Limb (tissue), 2 donors: ENCODE data around the gene AP4B1.

Experiments
- DNase-seq, 2 donors: peaks; one replicate each; pipeline ENCODE4 v3.0.0-alpha.2; 2016; ENCODE audit errors: extremely low spot score in 2 of 2

The AP4B1 gene

DNA sequence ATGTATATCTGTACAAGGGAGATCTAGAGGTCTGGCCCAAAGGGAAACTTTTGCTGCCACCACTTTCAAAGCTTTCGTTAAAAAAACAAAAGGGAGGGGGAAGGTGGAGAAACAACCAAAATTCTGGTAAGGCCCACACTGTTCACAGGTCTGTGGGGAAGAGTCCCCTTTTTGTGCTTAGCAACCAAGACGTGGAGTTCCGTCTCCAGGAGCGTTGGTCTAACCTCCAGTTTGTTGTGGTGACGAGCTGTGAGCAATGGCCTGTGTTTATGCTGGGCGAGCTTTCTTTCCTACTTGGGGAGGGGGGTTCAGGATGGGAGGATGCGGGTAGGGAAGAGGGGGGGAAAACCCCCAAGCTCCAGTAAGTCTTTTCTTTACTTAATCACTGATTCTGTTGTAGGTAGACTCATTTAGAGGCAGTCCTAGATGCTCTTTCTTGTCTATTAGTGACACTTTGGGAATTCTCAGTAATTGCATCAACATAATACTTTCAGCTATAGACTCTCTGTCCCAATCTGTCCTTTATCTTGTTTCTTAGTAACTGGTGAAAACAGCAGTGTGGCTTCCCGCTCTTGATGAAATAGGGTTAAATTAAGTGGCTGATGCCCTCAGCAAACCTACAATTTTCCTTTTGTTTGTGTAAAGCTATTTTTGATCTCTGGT, 26.0 kb upstream of the AP4B1 start:
- DNase-seq: peak; percentile 55 to 58

DNA sequence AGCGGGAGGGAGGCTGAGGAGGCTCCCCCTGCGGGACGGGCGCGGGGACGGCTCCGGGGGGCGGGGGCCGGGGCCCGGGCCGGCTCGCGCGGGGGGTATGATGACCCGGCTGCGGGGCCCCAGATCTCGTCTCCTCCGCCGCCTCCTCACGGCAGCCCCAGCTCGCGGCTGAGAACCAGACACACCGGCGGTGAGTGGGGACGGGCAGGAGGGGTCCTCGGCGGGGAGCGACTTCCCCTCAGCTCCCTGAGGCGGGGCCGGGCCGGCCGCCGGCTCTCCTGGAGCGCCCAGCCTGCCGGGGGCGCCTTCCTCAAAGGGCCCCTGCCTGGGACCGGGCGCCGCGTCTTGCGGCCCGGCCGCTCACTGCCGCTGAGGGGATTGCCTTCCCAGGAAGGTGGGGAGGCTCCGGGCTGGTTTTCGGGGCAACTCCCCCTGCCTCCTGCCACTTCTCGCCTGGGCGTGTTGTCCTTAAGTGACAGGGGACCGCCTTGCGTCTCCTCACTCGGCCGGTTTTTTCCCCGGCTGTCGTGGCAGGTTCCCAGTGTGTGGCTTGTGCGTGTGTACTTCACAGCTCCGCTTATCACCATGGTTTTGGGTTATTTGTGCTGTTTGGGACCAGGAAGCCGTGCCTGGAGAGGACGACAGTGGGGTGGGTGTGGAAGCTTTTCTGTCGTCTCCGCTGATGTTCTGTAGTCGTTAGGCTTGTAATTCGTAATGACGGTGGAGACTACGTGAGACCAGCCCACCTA, 25.3 kb upstream of the AP4B1 start:
- DNase-seq: peak in 1 of 2 donors; percentile 15

DNA sequence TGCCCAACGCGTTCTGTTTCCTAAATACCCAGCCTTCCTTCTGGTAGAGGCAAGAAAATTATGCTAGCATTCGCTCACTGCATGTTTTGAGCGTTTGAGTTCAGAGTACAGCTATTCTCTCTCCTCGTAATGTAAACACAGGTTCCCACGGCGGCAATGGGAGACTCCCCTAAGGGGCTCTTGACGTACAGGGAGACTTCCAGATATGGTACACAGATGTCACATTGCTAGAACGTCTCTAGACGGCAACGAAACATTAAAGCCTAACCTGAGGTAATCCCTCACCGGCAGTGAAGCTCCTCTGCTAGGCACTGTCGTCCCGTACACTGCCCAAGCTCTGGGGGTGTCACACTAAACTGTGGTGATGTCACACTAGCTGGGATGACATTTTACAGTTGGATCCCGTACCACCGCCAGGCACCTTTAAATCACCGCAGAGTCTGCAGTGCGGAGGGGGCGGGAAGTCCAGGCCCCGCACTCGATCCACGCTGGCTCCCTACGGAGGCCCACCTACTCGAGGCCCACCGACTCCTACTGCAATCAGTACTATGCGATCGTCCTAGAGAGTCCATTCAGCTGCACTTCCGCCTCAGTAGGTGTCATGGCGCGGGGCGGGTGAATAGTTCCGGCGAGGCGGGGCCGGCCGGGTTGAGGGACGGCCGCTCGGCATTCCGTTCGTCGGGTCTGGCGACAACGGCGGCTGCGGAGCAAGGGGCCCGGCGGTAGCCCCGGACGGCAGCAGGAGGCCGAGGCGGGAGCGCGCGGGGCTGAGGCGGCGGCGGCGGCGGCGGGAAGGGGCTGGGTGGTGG, 24.5 kb upstream of the AP4B1 start, which contains the start of gene HIPK1:
Gene HIPK1, plus strand, starts transcription at position 384 of the 809 bp plus-strand sequence.
- DNase-seq: peak; percentile 96 to 97

DNA sequence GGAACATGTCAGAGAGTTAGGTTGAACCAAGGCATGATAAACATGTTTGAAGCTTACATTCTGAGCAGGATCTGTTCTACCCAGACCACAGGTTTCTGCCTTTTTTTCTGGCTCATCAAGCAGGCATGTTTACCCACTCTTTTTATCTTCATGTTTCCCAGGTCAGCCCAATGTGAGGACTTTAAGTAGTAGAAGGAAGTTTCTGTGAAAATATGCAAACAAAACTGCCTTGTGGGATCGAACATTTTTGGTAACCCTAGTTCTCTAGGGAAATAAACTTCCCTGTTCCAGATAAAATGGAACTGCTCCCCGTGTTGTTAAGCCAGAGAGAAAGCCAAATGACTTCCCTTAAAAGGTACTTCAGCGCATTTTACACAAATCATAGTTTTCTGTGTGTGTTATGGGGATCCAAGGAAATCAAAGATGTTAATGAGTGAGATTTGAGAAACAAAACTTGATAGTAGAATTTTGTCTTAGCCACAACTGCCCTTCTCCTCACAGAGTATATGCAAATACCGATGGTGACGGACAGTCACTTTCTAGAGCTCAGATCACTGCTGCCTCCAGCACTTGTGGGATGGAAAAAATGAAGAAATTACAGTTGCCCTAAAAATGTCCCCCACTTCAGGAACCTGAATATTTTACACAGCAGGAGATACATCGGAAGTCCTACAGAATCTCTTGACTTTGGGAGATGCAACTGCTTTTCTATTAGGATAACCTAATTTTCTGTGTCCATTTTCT, 23.8 kb upstream of the AP4B1 start:
- no peak for DNase-seq

DNA sequence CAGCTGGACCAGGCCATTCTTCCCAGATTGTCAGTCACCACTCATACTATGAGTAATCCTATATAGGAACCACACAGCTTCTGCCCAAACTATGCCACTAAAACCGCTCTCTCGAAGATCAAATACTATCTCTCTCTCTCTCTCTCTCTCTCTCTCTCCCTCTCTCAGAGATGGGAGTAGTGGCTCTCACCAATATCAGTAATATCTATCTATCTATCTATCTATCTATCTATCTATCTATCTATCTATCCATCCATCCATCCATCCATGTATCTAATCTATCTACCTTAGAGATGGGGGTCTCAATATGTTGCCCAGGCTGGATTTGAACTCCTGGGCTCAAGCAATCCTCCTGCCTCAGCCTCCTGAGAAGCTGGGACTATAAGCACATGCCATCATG, 19.9 kb upstream of the AP4B1 start:
- no peak for DNase-seq

DNA sequence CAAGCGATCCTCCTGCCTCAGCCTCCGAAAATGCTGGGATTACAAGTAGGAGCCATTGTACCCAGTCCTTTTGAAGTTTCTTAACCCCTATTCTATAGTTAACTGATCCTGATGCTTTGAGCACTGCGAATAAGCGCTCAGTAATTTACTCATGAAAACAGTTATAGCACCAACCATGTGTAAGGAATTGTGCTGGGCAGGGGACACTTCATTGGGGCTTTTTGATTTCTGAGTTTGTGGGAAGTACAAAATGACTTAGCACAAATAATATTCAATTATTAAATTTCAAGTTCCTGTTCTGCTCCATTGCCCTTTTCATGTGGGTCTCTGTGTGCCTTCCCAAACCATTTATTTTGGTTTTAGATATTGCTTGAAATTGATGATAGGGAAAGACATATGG, 18.4 kb upstream of the AP4B1 start:
- DNase-seq: no peak

DNA sequence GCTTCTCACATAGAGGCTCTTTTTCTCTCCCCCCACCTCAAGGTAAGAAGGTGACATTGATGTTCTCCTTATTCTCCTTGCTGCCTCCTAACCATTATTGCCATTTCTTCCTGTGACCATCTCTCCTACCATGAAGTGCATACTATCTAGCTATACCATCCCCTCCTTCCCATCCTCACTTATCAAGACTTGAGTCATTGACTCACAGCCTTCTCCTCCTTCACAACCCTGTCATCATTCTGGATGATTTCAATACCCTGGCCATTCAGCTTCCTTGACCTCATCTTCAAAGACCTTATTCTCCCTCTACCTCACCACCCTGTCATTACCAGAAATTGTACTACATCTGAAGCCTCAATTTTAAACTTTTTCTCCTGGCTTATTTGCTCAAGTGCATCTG, 13.6 kb upstream of the AP4B1 start:
- no peak for DNase-seq

DNA sequence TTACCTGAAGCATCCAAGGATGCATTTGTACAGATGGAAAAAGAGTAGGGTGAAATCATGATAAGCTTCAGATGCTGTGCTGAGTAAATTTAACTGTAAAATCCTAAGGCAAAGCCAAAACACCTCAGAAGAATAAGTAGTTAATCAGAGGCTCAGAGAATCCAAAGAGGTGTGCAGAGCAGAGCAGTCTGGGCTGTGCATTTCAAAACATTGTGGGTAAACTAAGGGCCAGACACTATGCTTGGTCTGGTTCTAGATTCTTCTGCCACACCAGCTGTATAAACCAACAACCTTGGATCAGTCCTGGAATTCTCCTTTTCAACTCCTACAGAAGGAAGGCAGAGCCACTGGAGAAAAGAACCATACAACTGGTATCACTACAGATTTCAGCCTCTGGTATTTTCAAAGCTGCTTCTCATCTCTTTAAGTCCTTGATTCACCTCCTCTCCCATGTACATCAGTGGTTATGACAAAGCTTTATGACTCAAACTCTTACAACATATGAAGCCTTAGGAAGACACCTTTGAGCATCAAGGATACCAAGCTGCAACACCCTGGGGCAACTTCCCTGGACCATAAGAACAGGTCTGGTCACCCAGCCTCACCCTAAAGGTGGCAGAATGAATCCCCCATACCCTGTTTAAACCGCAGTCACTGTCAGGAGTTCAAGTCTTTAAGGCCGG, 12.9 kb upstream of the AP4B1 start:
- no peak for DNase-seq

DNA sequence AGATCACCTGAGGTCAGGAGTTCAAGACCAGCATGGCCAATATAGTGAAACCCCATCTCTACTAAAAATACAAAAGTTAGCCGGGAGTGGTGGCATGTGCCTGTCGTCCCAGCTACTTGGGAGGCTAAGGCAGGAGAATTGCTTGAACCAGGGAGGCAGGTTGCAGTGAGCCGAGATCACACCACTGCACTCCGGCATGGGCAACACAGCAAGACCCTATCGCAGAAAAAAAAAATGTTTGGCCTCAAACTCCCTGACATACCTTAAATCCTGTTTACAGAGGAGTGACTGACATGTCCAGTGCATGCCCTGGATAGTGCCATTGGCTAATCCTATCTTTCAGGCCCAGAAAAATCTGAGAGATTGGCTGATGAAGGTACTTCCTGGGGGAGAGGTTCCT, 12.4 kb upstream of the AP4B1 start:
- no peak for DNase-seq

DNA sequence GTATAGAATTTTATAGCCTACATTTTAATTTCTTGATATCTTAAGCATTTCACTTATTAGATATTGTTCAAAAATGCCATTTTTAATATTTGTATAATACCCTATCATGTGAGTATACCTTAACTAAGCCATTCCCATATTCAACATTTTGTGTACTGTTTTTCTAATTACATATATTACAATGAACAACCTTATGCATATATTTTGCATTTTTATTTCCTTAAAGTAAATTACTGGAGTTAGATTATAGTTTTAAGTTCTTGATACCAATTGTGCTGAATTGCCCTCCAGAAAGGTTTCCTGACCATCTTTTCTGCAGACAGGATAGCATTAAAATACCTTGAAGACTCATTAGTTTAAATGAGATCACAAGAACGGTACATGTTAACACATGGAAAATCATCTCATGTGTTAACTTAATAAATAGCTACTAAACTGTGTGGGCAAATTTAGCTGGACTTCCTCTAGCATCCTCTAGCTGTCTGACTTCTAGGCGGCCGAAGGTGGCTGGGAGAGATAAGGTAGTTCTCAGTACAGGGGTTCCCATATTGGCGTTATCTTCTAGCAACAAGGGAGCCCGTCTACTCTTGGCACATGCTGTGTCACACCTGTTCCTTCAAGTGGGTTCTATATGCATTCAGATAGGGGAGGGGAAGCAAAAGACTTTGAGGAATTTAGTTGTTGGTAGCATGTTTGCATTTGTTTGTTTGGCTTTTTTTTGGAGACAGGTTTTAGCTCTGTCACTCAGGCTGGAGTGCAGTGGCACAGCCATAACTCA, 9.5 kb upstream of the AP4B1 start:
- no peak for DNase-seq

DNA sequence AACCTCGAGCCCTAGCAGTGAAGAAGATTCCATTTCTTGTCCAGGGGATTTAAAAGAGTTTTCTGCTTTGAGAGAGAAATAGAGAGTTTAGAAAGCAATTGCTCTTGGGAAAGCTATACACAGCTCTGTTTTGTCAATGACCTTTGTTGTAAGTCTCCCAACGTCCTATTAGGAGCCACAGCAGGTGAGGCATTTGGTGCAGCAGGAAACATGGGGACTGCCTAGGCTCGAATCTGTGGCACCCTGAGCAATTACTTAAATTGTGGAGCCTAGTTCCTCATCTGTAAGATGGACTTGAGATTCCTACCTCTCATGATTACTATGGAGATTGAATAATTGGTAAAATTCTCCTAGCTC, 8.7 kb upstream of the AP4B1 start:
- no peak for DNase-seq

DNA sequence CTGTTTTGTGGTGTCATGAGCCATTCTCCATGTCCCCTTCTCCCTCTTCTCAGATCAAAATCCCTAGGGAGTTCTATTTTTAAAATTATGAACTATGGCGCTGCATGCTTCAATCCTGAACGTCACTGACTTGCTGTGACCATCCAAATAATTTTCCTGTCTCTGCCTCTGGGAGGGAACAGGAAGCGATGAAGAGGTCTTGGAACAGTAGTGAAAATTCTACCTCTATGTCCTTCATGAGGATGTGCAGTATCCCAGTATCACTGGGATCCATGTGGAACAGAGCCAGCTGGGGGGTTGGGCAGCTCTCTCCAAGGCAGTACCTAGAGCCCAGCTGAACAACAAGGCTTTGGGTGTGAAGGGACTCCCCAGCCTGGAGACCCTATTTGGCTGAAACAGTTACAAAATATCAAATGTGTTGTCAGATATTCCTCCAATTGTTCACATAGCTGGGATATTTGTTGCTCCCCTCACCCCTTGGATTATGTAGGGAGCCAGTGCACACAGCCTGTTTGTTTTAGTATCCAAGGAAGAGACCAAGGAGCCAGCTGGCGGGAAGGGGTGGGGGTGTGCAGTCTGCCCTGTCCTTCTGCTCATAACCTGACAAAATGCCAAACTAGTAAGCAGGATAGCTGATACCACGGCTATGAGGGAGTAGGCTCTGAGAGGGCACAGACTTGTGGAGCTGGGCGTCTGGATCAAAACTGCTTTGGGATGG, 8.2 kb upstream of the AP4B1 start:
- DNase-seq: peak; percentile 53 to 74

DNA sequence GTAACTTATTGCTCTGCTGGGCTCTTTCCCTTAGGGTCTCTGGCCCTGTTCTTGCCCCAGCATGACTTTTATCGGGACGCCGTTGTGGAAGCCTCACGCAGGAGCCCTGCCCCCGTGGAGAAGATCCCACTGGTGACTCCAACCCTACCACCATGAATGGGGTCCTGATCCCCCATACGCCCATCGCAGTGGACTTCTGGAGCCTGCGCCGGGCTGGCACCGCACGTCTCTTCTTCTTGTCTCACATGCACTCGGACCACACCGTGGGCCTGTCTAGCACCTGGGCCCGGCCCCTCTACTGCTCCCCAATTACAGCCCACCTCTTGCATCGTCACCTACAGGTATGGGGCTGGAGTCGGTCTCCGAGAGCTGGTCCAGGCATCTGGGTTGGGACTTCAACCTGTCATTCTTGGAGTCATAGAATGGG, 849 bp upstream of the AP4B1 start:
- DNase-seq: no peak

DNA sequence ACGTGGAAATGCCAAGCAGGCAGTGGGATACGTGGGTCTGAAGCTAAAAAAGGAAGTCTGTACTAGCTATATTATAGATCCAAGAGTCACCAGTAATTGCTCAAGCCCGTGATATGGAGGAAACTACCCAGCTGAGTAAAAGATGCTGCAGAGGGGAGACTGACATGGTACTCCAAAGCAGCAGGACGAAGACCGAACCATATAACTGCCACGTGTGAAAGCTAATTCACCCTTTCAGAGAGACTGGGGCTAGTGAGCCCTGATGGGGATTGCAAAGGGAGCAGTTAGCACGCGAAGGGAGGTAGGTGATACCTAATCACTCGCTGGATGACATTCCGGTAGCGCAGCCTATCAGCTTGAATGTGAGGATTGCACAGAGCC, 316 bp downstream of the AP4B1 start:
- no peak for DNase-seq

DNA sequence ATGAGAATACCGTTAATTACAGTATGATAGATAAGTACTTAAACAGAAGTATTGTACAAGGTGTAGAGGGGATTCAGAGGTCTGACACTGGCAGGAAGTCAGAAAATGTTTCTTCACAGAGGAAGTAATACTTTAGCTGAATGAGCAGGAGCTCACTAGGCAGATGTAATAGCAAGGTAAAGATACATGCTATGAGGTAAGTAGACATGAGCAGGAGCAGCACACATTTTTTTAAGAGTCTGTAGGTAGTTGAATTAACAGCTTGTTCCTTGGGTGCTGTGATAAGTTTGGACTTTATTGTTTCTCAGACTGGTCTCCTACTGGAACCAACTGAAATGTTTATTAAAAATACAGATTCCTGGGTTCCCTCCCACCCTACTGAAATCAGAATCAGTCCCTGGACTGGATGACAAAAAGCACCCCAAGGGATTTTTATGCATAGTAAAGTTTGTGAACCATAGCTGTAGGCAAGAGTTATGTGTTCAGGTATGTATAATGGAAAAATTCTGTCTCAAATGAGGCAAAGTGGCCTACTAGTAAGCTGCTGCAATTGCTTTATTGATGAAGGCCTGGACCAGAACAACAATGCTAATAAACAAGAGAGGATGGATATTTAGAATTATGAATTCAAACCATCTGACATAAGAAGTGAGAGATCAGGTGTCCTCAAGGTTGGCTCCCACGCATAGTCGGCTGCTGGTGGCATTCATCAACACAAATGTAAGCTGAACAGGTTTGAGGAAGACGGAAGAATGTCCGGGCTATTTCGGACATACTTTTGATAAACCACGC, 902 bp downstream of the AP4B1 start:
- DNase-seq: no peak

DNA sequence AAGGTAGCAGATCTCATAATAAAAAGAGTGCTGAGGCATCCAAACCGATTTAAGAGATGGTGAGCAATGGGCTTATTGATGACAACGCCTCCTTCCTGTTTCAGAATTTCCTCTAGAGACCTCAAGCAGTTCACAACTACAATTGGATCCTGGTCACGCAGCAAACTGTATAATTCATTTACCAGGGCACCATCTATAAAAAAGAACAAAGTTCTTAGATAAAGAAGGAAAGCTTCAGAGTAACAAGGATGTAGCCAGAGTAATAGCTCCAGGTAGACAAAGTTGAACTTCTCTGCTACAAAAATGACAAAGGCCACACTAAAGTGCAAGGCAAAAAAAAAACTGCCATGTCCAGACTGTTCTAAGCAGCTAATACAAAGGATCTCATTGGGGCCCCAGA, 3.4 kb downstream of the AP4B1 start:
- no peak for DNase-seq

DNA sequence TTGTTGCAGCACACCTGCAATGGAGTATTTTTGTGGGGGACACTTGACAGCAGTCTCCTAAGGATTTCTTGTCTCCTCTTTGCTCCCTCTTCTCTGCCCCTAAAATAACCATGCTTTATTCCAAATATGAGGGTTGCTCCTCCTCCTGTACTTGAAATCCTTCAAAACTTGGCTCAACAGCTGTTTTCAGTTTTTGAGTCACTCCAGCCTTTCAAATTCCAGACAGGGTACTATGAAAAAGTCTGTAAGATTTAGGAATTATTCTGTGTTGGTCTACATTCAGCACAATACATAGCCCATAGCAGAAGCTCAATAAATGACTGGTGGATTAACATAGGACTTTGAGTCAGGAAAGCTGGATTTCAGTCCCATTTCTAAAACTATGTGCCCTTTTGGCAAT, 5.5 kb downstream of the AP4B1 start:
- no peak for DNase-seq

DNA sequence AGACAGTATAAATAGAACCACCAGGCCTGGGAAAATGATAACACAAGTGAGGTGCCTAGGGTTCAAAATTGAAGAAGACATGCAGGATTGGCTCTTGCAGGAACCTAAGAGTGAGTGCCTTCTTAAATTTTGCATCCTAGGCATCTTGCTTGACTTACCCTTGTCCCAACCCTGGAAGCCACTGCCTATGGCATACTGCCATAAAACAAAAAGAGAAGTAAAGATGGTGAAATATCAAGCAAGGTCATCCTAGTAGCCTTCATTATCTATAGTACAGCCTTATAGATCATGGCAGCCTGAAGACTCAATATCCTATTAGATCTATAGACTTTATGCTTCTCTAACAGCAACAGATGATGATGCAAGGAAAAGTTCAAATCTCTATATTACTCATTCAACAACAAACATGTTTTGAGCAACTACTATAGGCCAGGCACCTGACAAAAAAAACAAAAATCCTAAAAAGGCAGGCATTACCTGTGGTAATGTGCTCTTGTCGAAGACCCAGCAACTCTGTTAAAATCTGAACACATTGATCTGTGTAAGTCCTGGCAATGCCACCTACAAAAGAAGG, 6.3 kb downstream of the AP4B1 start:
- DNase-seq: no peak

DNA sequence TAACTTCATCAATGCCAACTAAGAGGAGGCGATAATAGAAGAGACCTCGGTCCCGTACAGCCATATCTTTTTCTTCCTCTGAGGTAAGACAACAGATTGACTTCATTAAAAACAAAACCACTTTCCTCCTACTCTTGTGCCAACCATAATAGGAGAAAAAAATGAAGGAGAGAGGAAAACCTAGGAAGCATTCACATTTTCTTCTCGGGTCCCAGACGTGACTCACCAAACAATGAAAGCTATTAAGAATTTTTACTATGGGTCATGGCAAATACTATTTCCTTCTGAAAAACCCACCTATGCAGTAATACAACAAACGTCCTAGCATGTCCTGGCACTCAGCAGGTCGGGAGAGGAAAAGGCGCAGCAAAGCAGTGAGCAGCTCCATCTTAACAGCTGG, 8.6 kb downstream of the AP4B1 start:
- DNase-seq: no peak
